Loucy (cell line): Measurements from ENCODE around the gene DBNDD1.

Source experiments
- EZH2phosphoT487 ChIP-seq: fragments of 200-600 bp; IDR thresholded peaks from 2 replicates; pipeline ENCODE4 v1.6.1; 2018; ENCODE audit warnings: antibody characterized with exemption, mild to moderate bottlenecking, moderate library complexity, borderline replicate concordance
- TF ChIP-seq, protein P1 (sequence below): fragments of 200-600 bp; sonication (generic); conservative IDR thresholded peaks from 2 replicates; pipeline ENCODE4 v1.5.1; 2014; ENCODE audit warnings: mild to moderate bottlenecking, antibody characterized with exemption, low read length

DNA sequence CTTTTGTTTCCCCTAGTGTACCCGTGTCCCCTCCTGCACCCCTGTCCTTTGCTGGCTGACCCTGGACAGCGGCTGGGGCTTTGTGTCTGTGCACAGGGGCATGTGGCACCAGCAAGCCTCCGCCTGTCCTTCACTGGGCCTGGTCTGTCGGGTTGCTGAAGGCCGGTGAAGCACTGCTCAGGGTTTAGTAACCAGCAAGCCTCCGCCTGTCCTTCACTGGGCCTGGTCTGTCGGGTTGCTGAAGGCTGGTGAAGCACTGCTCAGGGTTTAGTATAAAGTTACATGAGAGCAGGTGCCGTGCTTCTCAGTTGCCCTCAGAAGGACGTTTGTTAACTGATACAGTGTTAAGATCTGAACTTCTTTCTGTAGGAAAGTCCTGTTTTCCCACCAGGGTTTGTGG, 36.9 kb downstream of the DBNDD1 start:
- TF ChIP-seq, protein P1, sequence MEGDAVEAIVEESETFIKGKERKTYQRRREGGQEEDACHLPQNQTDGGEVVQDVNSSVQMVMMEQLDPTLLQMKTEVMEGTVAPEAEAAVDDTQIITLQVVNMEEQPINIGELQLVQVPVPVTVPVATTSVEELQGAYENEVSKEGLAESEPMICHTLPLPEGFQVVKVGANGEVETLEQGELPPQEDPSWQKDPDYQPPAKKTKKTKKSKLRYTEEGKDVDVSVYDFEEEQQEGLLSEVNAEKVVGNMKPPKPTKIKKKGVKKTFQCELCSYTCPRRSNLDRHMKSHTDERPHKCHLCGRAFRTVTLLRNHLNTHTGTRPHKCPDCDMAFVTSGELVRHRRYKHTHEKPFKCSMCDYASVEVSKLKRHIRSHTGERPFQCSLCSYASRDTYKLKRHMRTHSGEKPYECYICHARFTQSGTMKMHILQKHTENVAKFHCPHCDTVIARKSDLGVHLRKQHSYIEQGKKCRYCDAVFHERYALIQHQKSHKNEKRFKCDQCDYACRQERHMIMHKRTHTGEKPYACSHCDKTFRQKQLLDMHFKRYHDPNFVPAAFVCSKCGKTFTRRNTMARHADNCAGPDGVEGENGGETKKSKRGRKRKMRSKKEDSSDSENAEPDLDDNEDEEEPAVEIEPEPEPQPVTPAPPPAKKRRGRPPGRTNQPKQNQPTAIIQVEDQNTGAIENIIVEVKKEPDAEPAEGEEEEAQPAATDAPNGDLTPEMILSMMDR, result no peak
- no peak for TF ChIP-seq EZH2phosphoT487
